ENCODE data around the gene MAP6D1. TPM values are rescaled to one million over a fixed set of nuclear protein-coding genes. Genes with fewer than 3 reads are reported as not detected.

MAP6D1 gene
- 0.78 and 1.9 TPM in 2 replicates for total RNA-seq

- peaks cover 24% of the 10 kb centered on the region for H3K36me3 Mint-ChIP-seq (ENCODE audit: low read depth)
- intact Hi-C loops (cut with micrococcal nuclease) = no loop called here
- POLR2A ChIA-PET = no interaction called here
Observed at GRCh38 chr3:183825456-183826161, at the start of gene MAP6D1. Gene MAP6D1, minus strand, starts transcription at chr3:183825577. Its CDS starts 30 bp downstream, at chr3:183825547.

GRCh38 chr3:183873914-183874313, 48.5 kb upstream of the MAP6D1 start:
- ATAC-seq (ENCODE audit: low read depth) (no peak), DNase-seq (no peak)
- H3K4me1 Mint-ChIP-seq = peaks cover 27% of the 10 kb centered on the region
- no peaks in the 10 kb centered on the region for H3K9me3 Mint-ChIP-seq
- no peak for TF ChIP-seq CTCF (IDR thresholded peaks at IDR 0.05)
- H3K27ac Mint-ChIP-seq = no peak overlapping the region
- intact Hi-C loops (cut with micrococcal nuclease) = no loop called here
- peaks cover 34% of the 10 kb centered on the region for H3K36me3 Mint-ChIP-seq (ENCODE audit: low read depth)
- no peaks in the 10 kb centered on the region for H3K27me3 Mint-ChIP-seq
- POLR2A ChIA-PET = interaction anchor here (1.0 to 2.7 kb wide), 2 partner anchors 9 to 11 kb away, joined by 5 to 8 read pairs; partner anchors contain the start of gene PARL
- H3K4me3 Mint-ChIP-seq = no peak overlapping the region
- CTCF ChIA-PET = no interaction called here

More at GRCh38 chr3:183825456-183826161, at the start of gene MAP6D1:
- H3K9me3 Mint-ChIP-seq = no peaks in the 10 kb centered on the region
- peak; percentile 57 for DNase-seq
- H3K27ac Mint-ChIP-seq = no peak within 1 kb of the TSS
- CTCF ChIA-PET = no interaction called here
- H3K27me3 Mint-ChIP-seq = no peaks in the 10 kb centered on the region
- no peak for TF ChIP-seq CTCF (IDR thresholded peaks at IDR 0.05)
- H3K4me3 Mint-ChIP-seq = peak within 1 kb of the TSS; percentile 75
- H3K4me1 Mint-ChIP-seq = peaks cover 15% of the 10 kb centered on the region
- ATAC-seq (ENCODE audit: low read depth) = peak; percentile 79

GRCh38 chr3:183871541-183871940, 46.2 kb upstream of the MAP6D1 start:
- Mint-ChIP-seq H3K9me3 (no peaks in the 10 kb centered on the region), H3K36me3 (ENCODE audit: low read depth) (peaks cover 26% of the 10 kb centered on the region), H3K27me3 (no peaks in the 10 kb centered on the region), H3K4me1 (peaks cover 21% of the 10 kb centered on the region), H3K27ac (no peak overlapping the region), H3K4me3 (no peak overlapping the region)
- ATAC-seq (ENCODE audit: low read depth) = no peak
- CTCF ChIA-PET = no interaction called here
- DNase-seq = no peak
- POLR2A ChIA-PET = no interaction called here
- TF ChIP-seq CTCF (IDR thresholded peaks at IDR 0.05) = no peak
- intact Hi-C loops (cut with micrococcal nuclease) = no loop called here

GRCh38 chr3:183870563-183870962, 45.2 kb upstream of the MAP6D1 start:
- no peak for TF ChIP-seq CTCF (IDR thresholded peaks at IDR 0.05)
- peaks cover 21% of the 10 kb centered on the region for H3K4me1 Mint-ChIP-seq
- CTCF ChIA-PET = no interaction called here
- H3K4me3 Mint-ChIP-seq = no peak overlapping the region
- H3K36me3 Mint-ChIP-seq (ENCODE audit: low read depth) = peaks cover 32% of the 10 kb centered on the region
- H3K27ac Mint-ChIP-seq = no peak overlapping the region
- POLR2A ChIA-PET = no interaction called here
- no peak for DNase-seq
- intact Hi-C loops (cut with micrococcal nuclease) = no loop called here
- no peaks in the 10 kb centered on the region for H3K27me3 Mint-ChIP-seq
- no peak for ATAC-seq (ENCODE audit: low read depth)
- no peaks in the 10 kb centered on the region for H3K9me3 Mint-ChIP-seq

GRCh38 chr3:183868796-183869195, 43.4 kb upstream of the MAP6D1 start:
- no peak overlapping the region for H3K27ac Mint-ChIP-seq
- H3K4me3 Mint-ChIP-seq = no peak overlapping the region
- no peaks in the 10 kb centered on the region for H3K27me3 Mint-ChIP-seq
- TF ChIP-seq CTCF (IDR thresholded peaks at IDR 0.05) = no peak
- intact Hi-C loops (cut with micrococcal nuclease) = no loop called here
- ChIA-PET CTCF (no interaction called here), POLR2A (no interaction called here)
- DNase-seq (no peak), ATAC-seq (ENCODE audit: low read depth) (no peak)
- peaks cover 41% of the 10 kb centered on the region for H3K36me3 Mint-ChIP-seq (ENCODE audit: low read depth)
- peaks cover 21% of the 10 kb centered on the region for H3K4me1 Mint-ChIP-seq
- H3K9me3 Mint-ChIP-seq = no peaks in the 10 kb centered on the region

Measured in activated B cell treated with CpG ODN at 0.5 μM for 24 hours (primary cell).